Uterus (tissue), 4 donors: ENCODE measurements around the gene STOM. TPM values are rescaled to one million over a fixed set of nuclear protein-coding genes. Genes with fewer than 3 reads are reported as not detected.
A peak's percentile ranks its signal among the peaks of the same experiment; 100 is the strongest.

Experiments used
- DNase-seq, 2 donors: peaks; one replicate each; pipeline ENCODE4 v3.0.0-alpha.2; 2019 to 2020
- H3K27ac ChIP-seq, 2 donors: fragments of 200-600 bp; sonication (generic); 1 replicate in 1 of 2; 2 replicates in 1 of 2; pipeline ENCODE4 v1.5.1; 2016 to 2018
- H3K27me3 ChIP-seq, 2 donors: fragments of 200-600 bp; sonication (generic); one replicate each; pipeline ENCODE4 v1.5.1; 2018 to 2019; ENCODE audit warnings: control low read depth in 1 of 2
- H3K36me3 ChIP-seq, 2 donors: fragments of 200-600 bp; sonication (generic); one replicate each; pipeline ENCODE4 v1.5.1; 2019; ENCODE audit warnings: control low read depth in 1 of 2
- H3K4me1 ChIP-seq, 2 donors: fragments of 200-600 bp; sonication (generic); one replicate each; pipeline ENCODE4 v1.5.1; 2018 to 2019; ENCODE audit warnings: control low read depth in 1 of 2
- H3K4me3 ChIP-seq, 2 donors: fragments of 200-600 bp; sonication (generic); 1 replicate in 1 of 2; 2 replicates in 1 of 2; pipeline ENCODE4 v1.5.1; 2018 to 2019; ENCODE audit warnings: mild to moderate bottlenecking in 1 of 2
- H3K9me3 ChIP-seq, 2 donors: fragments of 200-600 bp; sonication (generic); one replicate each; pipeline ENCODE4 v1.5.1; 2019; ENCODE audit warnings: control low read depth in 1 of 2
- POLR2A ChIP-seq, 2 donors: fragments of 450-650 bp; IDR thresholded peaks; one replicate each; pipeline ENCODE4 v1.6.1; 2016; ENCODE audit warnings: antibody characterized with exemption in 2 of 2, mild to moderate bottlenecking in 1 of 2, moderate library complexity in 1 of 2
- intact Hi-C: fragments of 100-400 bp; cut with DNase I; formaldehyde crosslinking; loops from one replicate; pipeline ENCODE4 v1.15.1; 2023; ENCODE audit warnings: low total_unique reads
- total RNA-seq, 4 donors: library from RNA; depleted of rRNA in 3 of 4; stranded (reverse); fragments of >200 nt in 3 of 4; gene quantifications; one replicate each; pipeline versions ENCODE4 v1.1.0 to v1.2.4, GENCODE V29; 2014 to 2023
- TF ChIP-seq, protein P1 (sequence below), 4 experiments: fragments of 200-600 bp in 2 of 4; fragments of 450-650 bp in 2 of 4; sonication (generic) in 2 of 4; IDR thresholded peaks; one replicate each; pipeline ENCODE4 v1.5.1; 2016 to 2019; ENCODE audit warnings: antibody characterized with exemption in 4 of 4, mild to moderate bottlenecking in 2 of 4, moderate library complexity in 1 of 4
- donor health status: DM: yes; HTN: yes; CAD: no.

Gene STOM
- total RNA-seq, 4 donors from 2014 or later = 143 to 299 (median 158) TPM

DNA sequence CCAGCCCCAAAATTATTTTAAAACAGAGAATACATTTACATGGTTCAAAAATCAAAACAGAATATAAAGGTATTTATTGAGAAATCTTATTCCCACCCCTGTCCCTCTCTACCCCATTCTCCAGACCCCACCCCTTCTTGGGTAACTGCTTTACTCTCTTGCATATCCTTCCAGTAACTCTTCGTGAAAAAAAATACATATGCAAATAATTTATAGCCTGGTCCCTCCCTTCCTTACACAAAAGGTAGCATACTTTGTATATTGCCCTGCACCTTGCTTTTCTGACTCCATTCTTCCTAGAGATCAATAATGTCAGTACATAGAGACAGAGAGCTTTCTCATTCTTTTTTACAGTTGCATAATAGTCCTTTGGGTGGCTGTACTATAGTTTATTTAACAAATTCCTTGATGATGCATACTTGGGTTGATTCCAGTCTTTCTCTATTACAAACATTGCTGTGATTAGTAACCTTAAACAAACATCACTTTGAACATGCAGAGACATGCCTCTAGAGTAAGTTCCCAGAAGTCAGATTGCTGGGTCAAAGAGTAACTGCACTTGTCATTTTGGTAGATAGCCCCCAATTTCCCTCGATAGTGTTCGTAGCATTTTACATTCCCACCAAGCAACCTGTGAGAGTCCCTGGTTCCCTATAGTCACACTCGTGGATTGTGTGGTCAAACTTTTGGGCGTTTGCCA is 47.9 kb downstream of the STOM start:
- intact Hi-C loops = loop anchor here (10.0 kb wide), 1 partner anchor 53 kb away; the partner anchor contains the start of gene STOM
- Histone ChIP-seq H3K4me1 (peaks cover 3 to 16% of the 10 kb centered on the region in 2 donors), H3K36me3 (no peaks in the 10 kb centered on the region)

DNA sequence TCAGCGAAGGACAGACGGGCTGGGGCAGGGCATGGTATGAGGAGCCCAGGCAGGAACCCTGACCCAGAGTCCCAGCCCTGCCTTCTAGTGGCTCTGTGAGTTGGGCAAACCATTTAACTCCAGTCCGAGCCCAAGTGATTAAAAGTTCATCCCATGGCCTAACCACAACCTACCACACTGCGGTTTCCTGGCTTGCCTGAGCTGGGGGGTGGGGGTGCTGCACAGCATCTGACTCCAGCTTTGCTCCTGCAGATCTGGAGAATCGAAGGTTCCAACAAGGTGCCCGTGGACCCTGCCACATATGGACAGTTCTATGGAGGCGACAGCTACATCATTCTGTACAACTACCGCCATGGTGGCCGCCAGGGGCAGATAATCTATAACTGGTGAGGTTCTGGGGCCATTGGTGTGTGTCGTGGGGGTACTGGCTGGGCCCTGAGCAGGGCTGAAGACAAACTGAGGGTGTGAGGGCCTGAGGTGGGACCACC is 49.0 kb downstream of the STOM start:
- Histone ChIP-seq H3K4me3 (no peak overlapping the region), H3K27ac (peak overlapping the region; percentile 82 to 98)

More for the DNA sequence above, 47.9 kb downstream of the STOM start:
- H3K27ac ChIP-seq = peak overlapping the region; percentile 82 to 98
- H3K9me3 ChIP-seq = no peaks in the 10 kb centered on the region
- H3K27me3 ChIP-seq = no peaks in the 10 kb centered on the region
- TF ChIP-seq, protein P1, sequence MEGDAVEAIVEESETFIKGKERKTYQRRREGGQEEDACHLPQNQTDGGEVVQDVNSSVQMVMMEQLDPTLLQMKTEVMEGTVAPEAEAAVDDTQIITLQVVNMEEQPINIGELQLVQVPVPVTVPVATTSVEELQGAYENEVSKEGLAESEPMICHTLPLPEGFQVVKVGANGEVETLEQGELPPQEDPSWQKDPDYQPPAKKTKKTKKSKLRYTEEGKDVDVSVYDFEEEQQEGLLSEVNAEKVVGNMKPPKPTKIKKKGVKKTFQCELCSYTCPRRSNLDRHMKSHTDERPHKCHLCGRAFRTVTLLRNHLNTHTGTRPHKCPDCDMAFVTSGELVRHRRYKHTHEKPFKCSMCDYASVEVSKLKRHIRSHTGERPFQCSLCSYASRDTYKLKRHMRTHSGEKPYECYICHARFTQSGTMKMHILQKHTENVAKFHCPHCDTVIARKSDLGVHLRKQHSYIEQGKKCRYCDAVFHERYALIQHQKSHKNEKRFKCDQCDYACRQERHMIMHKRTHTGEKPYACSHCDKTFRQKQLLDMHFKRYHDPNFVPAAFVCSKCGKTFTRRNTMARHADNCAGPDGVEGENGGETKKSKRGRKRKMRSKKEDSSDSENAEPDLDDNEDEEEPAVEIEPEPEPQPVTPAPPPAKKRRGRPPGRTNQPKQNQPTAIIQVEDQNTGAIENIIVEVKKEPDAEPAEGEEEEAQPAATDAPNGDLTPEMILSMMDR (IDR thresholded peaks at IDR 0.05) = no peak
- TF ChIP-seq POLR2A (IDR thresholded peaks at IDR 0.05) = no peak
- no peak for DNase-seq
- H3K4me3 ChIP-seq = no peak overlapping the region

DNA sequence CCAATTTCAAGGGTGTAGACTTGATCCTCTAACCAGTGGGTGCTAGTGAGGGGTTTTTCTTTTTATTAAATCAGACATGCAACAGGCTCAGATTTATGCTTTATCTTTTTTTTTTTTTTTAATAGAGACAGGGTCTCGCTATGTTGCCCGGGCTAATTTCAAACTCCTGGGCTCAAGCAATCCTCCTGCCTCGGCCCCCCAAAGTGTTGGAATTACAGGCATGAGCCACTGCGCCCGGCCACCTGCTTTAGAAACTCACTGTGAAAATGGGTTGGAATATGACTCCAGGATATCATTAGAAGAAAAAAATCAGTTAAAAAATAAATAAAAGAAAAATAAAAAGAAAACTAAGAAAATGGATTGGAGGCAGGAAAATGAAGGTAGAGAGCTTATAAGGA is 50.7 kb downstream of the STOM start:
- no peaks in the 10 kb centered on the region for H3K27me3 ChIP-seq
- H3K36me3 ChIP-seq = no peaks in the 10 kb centered on the region

More for the DNA sequence above, 49.0 kb downstream of the STOM start:
- Histone ChIP-seq H3K36me3 (no peaks in the 10 kb centered on the region), H3K27me3 (no peaks in the 10 kb centered on the region), H3K9me3 (no peaks in the 10 kb centered on the region), H3K4me1 (peaks cover 3 to 26% of the 10 kb centered on the region in 2 donors)
- DNase-seq = peak in 1 of 2 donors; percentile 16
- TF ChIP-seq, protein P1 (IDR thresholded peaks at IDR 0.05) = no peak
- no peak for TF ChIP-seq POLR2A (IDR thresholded peaks at IDR 0.05)
- intact Hi-C loops = loop anchor here (10.0 kb wide), 1 partner anchor 54 kb away; the partner anchor contains the start of gene STOM

DNA sequence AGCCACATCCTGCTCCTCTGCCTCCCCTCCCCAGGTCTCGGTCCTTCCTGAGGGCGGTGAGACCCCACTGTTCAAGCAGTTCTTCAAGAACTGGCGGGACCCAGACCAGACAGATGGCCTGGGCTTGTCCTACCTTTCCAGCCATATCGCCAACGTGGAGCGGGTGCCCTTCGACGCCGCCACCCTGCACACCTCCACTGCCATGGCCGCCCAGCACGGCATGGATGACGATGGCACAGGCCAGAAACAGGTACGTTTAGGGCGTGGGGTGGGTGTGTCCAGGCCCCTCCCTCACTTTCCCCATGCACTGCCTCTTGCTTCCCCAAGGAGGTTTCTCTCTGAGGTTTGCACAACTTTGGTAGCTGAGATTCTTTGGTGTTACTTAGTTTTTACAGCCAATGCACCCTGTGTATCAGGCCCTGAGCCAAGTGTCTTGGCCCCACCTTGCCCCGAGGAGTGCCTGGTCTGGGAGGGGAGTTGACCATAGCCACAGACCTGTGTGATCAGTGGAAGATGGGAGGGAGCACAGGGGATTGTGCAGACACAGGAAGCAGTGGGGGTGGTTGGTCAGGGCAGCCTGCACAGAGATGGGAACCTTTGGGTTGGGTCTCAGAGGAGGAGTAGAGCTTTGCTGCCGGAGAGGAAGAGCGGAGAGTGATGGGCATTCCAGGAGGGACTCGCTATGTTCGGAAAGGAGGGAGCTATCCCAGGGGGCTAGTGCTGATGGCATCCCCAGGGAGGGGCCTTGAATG is 51.2 kb downstream of the STOM start:
- no peaks in the 10 kb centered on the region for H3K27me3 ChIP-seq
- no peak overlapping the region for H3K4me3 ChIP-seq
- peaks cover 0 to 3% of the 10 kb centered on the region in 2 donors for H3K36me3 ChIP-seq
- peaks cover 3 to 14% of the 10 kb centered on the region in 2 donors for H3K4me1 ChIP-seq
- intact Hi-C loops = no loop called here
- peak overlapping the region; percentile 82 to 98 for H3K27ac ChIP-seq
- no peaks in the 10 kb centered on the region for H3K9me3 ChIP-seq
- no peak for TF ChIP-seq POLR2A (IDR thresholded peaks at IDR 0.05)
- TF ChIP-seq, protein P1 (IDR thresholded peaks at IDR 0.05) = no peak
- DNase-seq = peak in 1 of 2 donors; percentile 25

More for the DNA sequence above, 50.7 kb downstream of the STOM start:
- Histone ChIP-seq H3K4me1 (peaks cover 3 to 14% of the 10 kb centered on the region in 2 donors), H3K4me3 (no peak overlapping the region), H3K9me3 (no peaks in the 10 kb centered on the region), H3K27ac (peak overlapping the region; percentile 82 to 98)
- DNase-seq = peak in 1 of 2 donors; percentile 15
- intact Hi-C loops = no loop called here
- TF ChIP-seq, protein P1 (IDR thresholded peaks at IDR 0.05) = no peak
